IPS-18a (cell line): ENCODE data around the gene SOX6.

Experiments used
- H3K27ac ChIP-seq: one replicate; pipeline ENCODE4 v1.5.1; 2013; ENCODE audit warnings: low read length
- H3K27me3 ChIP-seq: one replicate; pipeline ENCODE4 v1.6.1; 2013; ENCODE audit warnings: mild to moderate bottlenecking, low read length; ENCODE audit not compliant: control insufficient read depth, insufficient read depth
- H3K36me3 ChIP-seq: one replicate; pipeline ENCODE4 v1.6.1; 2013; ENCODE audit warnings: low read depth, low read length; ENCODE audit not compliant: control insufficient read depth
- H3K4me1 ChIP-seq: one replicate; pipeline ENCODE4 v1.6.1; 2013; ENCODE audit warnings: low read depth, low read length; ENCODE audit not compliant: control insufficient read depth
- H3K4me3 ChIP-seq: one replicate; pipeline ENCODE4 v1.5.1; 2013; ENCODE audit warnings: low read length
- H3K9ac ChIP-seq: one replicate; pipeline ENCODE4 v1.6.1; 2013; ENCODE audit warnings: mild to moderate bottlenecking, low read length, moderate library complexity
- H3K9me3 ChIP-seq: one replicate; pipeline ENCODE4 v1.6.1; 2013; ENCODE audit warnings: low read depth, low read length; ENCODE audit not compliant: control insufficient read depth

Gene SOX6

GRCh38 chr11:16217631-16218030 lies 138.7 kb downstream of the SOX6 start:
- Histone ChIP-seq H3K27me3 (no peaks in the 10 kb centered on the region), H3K9ac (no peak overlapping the region), H3K27ac (no peak overlapping the region), H3K36me3 (no peaks in the 10 kb centered on the region), H3K4me1 (no peaks in the 10 kb centered on the region), H3K9me3 (no peaks in the 10 kb centered on the region), H3K4me3 (no peak overlapping the region)

- no peaks in the 10 kb centered on the region for H3K4me1 ChIP-seq
- no peak overlapping the region for H3K9ac ChIP-seq
- H3K9me3 ChIP-seq: no peaks in the 10 kb centered on the region
- H3K27ac ChIP-seq: no peak overlapping the region
- H3K36me3 ChIP-seq: no peaks in the 10 kb centered on the region
- H3K4me3 ChIP-seq: no peak overlapping the region
- H3K27me3 ChIP-seq: no peaks in the 10 kb centered on the region
Measured at GRCh38 chr11:16216831-16217230, 139.5 kb downstream of the SOX6 start.

GRCh38 chr11:16215352-16215751 lies 141.0 kb downstream of the SOX6 start:
- Histone ChIP-seq H3K27ac (no peak overlapping the region), H3K4me1 (peaks cover 2% of the 10 kb centered on the region), H3K4me3 (no peak overlapping the region), H3K9ac (no peak overlapping the region), H3K36me3 (no peaks in the 10 kb centered on the region), H3K27me3 (no peaks in the 10 kb centered on the region), H3K9me3 (no peaks in the 10 kb centered on the region)

- Histone ChIP-seq H3K9me3 (no peaks in the 10 kb centered on the region), H3K4me3 (no peak overlapping the region), H3K4me1 (peaks cover 2% of the 10 kb centered on the region), H3K36me3 (no peaks in the 10 kb centered on the region), H3K9ac (no peak overlapping the region), H3K27me3 (no peaks in the 10 kb centered on the region), H3K27ac (no peak overlapping the region)
Measured at GRCh38 chr11:16211407-16211806, 144.9 kb downstream of the SOX6 start.

- H3K4me1 ChIP-seq: no peaks in the 10 kb centered on the region
Measured at GRCh38 chr11:16204261-16204660, 152.1 kb downstream of the SOX6 start.

DNA sequence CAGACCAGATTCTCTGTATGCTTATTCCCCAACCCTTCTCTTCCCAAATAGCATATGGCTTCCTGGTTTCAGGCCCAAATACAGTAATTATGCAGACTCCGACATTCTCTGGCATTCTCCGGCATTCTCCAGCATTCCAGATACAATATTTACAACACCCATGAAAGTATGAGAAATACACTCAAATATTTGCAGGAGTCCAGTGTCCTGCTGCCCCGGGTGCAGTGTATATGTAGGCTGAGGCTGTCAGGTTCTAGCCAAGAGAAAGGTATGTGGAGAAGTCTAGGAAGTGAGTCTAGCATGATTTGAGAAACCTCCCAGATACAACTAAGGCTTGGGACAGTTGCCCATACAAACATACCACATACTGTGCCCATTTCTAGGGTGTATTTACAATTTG lies 160.7 kb downstream of the SOX6 start:
- no peaks in the 10 kb centered on the region for H3K9me3 ChIP-seq

More at GRCh38 chr11:16204261-16204660, 152.1 kb downstream of the SOX6 start:
- H3K27me3 ChIP-seq: no peaks in the 10 kb centered on the region
- H3K27ac ChIP-seq: no peak overlapping the region
- H3K9me3 ChIP-seq: no peaks in the 10 kb centered on the region
- no peak overlapping the region for H3K9ac ChIP-seq
- H3K36me3 ChIP-seq: no peaks in the 10 kb centered on the region
- no peak overlapping the region for H3K4me3 ChIP-seq

DNA sequence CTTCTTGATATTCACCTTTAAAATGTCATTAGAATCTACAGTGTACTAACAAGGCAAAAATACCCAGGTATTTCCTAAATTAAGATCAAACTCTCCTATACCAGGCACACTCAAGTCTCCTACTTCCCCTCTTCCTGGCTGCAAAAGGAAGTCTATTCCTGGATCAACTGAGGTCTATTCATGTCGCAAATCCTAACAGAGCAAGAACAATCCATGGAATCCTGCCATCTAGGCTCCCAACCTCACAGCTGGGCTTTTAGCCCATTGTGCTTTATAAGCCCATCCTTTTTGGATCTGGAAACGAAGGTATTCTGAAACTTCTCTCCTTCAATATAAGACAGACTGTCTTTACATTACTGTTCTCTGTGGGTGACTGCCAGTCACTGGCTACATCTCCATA lies 161.8 kb downstream of the SOX6 start:
- Histone ChIP-seq H3K4me3 (no peak overlapping the region), H3K27ac (no peak overlapping the region), H3K36me3 (no peaks in the 10 kb centered on the region), H3K27me3 (no peaks in the 10 kb centered on the region), H3K9me3 (no peaks in the 10 kb centered on the region), H3K4me1 (peaks cover 11% of the 10 kb centered on the region), H3K9ac (no peak overlapping the region)

More for the DNA sequence above, 160.7 kb downstream of the SOX6 start:
- Histone ChIP-seq H3K4me1 (peaks cover 11% of the 10 kb centered on the region), H3K9ac (no peak overlapping the region), H3K27ac (no peak overlapping the region), H3K36me3 (no peaks in the 10 kb centered on the region), H3K4me3 (no peak overlapping the region), H3K27me3 (no peaks in the 10 kb centered on the region)

GRCh38 chr11:16193897-16194381 lies 162.4 kb downstream of the SOX6 start:
- H3K27me3 ChIP-seq: no peaks in the 10 kb centered on the region
- H3K27ac ChIP-seq: no peak overlapping the region
- peaks cover 11% of the 10 kb centered on the region for H3K4me1 ChIP-seq
- H3K9ac ChIP-seq: no peak overlapping the region
- H3K9me3 ChIP-seq: no peaks in the 10 kb centered on the region
- no peak overlapping the region for H3K4me3 ChIP-seq
- H3K36me3 ChIP-seq: no peaks in the 10 kb centered on the region

DNA sequence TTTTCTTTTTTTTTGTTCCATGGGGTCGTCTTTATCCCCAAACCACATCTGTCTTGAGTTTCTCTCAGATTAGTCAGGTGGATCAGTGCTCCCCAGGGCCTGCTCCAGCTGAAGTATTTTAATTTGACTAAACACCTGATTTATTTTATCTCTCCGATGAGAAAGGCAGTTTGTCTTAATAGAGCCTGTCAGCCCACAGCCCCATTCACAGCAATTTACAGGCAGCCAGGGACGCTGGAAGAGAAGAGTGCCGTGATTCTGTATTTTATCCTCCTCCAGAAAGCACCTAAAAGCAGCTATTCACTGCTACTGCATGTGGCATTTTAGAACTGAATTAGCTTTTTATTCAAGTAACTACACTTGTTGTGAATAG lies 164.5 kb downstream of the SOX6 start:
- no peak overlapping the region for H3K27ac ChIP-seq

GRCh38 chr11:16191212-16191867 lies 165.0 kb downstream of the SOX6 start:
- H3K4me3 ChIP-seq: no peak overlapping the region
- H3K9ac ChIP-seq: no peak overlapping the region
- no peaks in the 10 kb centered on the region for H3K36me3 ChIP-seq
- H3K27ac ChIP-seq: no peak overlapping the region
- no peaks in the 10 kb centered on the region for H3K9me3 ChIP-seq
- peaks cover 11% of the 10 kb centered on the region for H3K4me1 ChIP-seq
- no peaks in the 10 kb centered on the region for H3K27me3 ChIP-seq

More for the DNA sequence above, 164.5 kb downstream of the SOX6 start:
- Histone ChIP-seq H3K9me3 (no peaks in the 10 kb centered on the region), H3K36me3 (no peaks in the 10 kb centered on the region), H3K4me3 (no peak overlapping the region), H3K9ac (no peak overlapping the region), H3K4me1 (peaks cover 11% of the 10 kb centered on the region), H3K27me3 (no peaks in the 10 kb centered on the region)

GRCh38 chr11:16186680-16187079 lies 169.7 kb downstream of the SOX6 start:
- no peak overlapping the region for H3K27ac ChIP-seq
- no peaks in the 10 kb centered on the region for H3K27me3 ChIP-seq
- no peaks in the 10 kb centered on the region for H3K36me3 ChIP-seq
- peaks cover 23% of the 10 kb centered on the region for H3K4me1 ChIP-seq
- H3K9ac ChIP-seq: no peak overlapping the region
- no peaks in the 10 kb centered on the region for H3K9me3 ChIP-seq
- H3K4me3 ChIP-seq: no peak overlapping the region

- Histone ChIP-seq H3K9ac (no peak overlapping the region), H3K4me3 (no peak overlapping the region), H3K27ac (no peak overlapping the region), H3K9me3 (no peaks in the 10 kb centered on the region), H3K27me3 (no peaks in the 10 kb centered on the region), H3K36me3 (no peaks in the 10 kb centered on the region), H3K4me1 (peaks cover 37% of the 10 kb centered on the region)
Measured at GRCh38 chr11:16185042-16185441, 171.3 kb downstream of the SOX6 start.
